GM12891 (cell line): ENCODE measurements around the gene PRDM1.

Experiments
- POLR2A ChIP-seq: IDR thresholded peaks from 2 replicates; pipeline ENCODE4 v1.6.1; 2011; ENCODE audit warnings: low read depth, low read length, control low read depth
- POLR2AphosphoS5 ChIP-seq: IDR thresholded peaks from 2 replicates; pipeline ENCODE4 v1.6.1; 2011; ENCODE audit warnings: low read depth, low read length, control low read depth
- SPI1 ChIP-seq: IDR thresholded peaks from 2 replicates; pipeline ENCODE4 v1.6.1; 2011; ENCODE audit warnings: low read depth, low read length, control low read depth
- TAF1 ChIP-seq: IDR thresholded peaks from 2 replicates; pipeline ENCODE4 v1.6.1; 2011; ENCODE audit warnings: low read depth, low read length, control low read depth

- TF ChIP-seq POLR2AphosphoS5 (no peak), POLR2A (no peak), TAF1 (no peak), SPI1 (no peak)
Measured at GRCh38 chr6:106077881-106078280, 8.3 kb upstream of the PRDM1 start.
